Osteoblast (primary cell): Measurements from ENCODE around the gene CMTR1. TPM values are rescaled to one million over a fixed set of nuclear protein-coding genes. Genes with fewer than 3 reads are reported as not detected.
A peak's percentile ranks its signal among the peaks of the same experiment; 100 is the strongest.

Experiments used
- DNase-seq: peaks from one replicate; pipeline ENCODE4 v3.0.0; 2011; ENCODE audit warnings: low spot score, mixed read lengths; ENCODE audit not compliant: insufficient read length; ENCODE audit errors: missing footprints
- H2AFZ ChIP-seq: 2 replicates; pipeline ENCODE4 v1.6.0; 2011; ENCODE audit warnings: mild to moderate bottlenecking, low read length
- H3K27ac ChIP-seq: 2 replicates; pipeline ENCODE4 v1.5.1; 2011; ENCODE audit warnings: mild to moderate bottlenecking, low read depth, low read length, moderate library complexity
- H3K27me3 ChIP-seq: 2 replicates; pipeline ENCODE4 v1.6.0; 2012; ENCODE audit warnings: mild to moderate bottlenecking, control low read depth, inconsistent platforms, low read length, moderate library complexity; ENCODE audit not compliant: insufficient read depth
- H3K36me3 ChIP-seq: 2 replicates; pipeline ENCODE4 v1.5.1; 2011; ENCODE audit warnings: mild to moderate bottlenecking, low read length, control low read depth, moderate library complexity; ENCODE audit not compliant: insufficient read depth
- H3K4me1 ChIP-seq: 2 replicates; pipeline ENCODE4 v1.5.1; 2011; ENCODE audit warnings: mild to moderate bottlenecking, low read length, control low read depth, moderate library complexity; ENCODE audit not compliant: insufficient read depth
- H3K4me2 ChIP-seq: 2 replicates; pipeline ENCODE4 v1.6.0; 2011; ENCODE audit warnings: mild to moderate bottlenecking, low read length; ENCODE audit not compliant: insufficient read depth
- H3K4me3 ChIP-seq: fragments of 200-600 bp; sonication (generic); 3 replicates; pipeline ENCODE4 v1.5.1; 2012; ENCODE audit warnings: mild to moderate bottlenecking, low read length, inconsistent platforms; ENCODE audit not compliant: insufficient read depth
- H3K79me2 ChIP-seq: 2 replicates; pipeline ENCODE4 v1.6.0; 2012; ENCODE audit warnings: mild to moderate bottlenecking, low read length, control low read depth, inconsistent platforms; ENCODE audit not compliant: insufficient read depth
- H3K9me3 ChIP-seq: 2 replicates; pipeline ENCODE4 v1.5.1; 2011; ENCODE audit warnings: low read depth, low read length, control low read depth
- H4K20me1 ChIP-seq: 2 replicates; pipeline ENCODE4 v1.6.0; 2012; ENCODE audit warnings: mild to moderate bottlenecking, low read length, control low read depth; ENCODE audit not compliant: insufficient read depth
- CTCF ChIP-seq: IDR thresholded peaks from 2 replicates; pipeline ENCODE4 v1.5.1; 2011; ENCODE audit warnings: mild to moderate bottlenecking, low read depth, low read length, moderate library complexity; ENCODE audit errors: extremely low read depth
- total RNA-seq: library from RNA; depleted of rRNA; stranded (reverse); fragments of >200 nt; gene quantifications from 2 replicates; pipeline ENCODE4 v1.2.3, GENCODE V29; 2012

Gene CMTR1
- total RNA-seq, 1 donor, result 38.7 TPM

DNA sequence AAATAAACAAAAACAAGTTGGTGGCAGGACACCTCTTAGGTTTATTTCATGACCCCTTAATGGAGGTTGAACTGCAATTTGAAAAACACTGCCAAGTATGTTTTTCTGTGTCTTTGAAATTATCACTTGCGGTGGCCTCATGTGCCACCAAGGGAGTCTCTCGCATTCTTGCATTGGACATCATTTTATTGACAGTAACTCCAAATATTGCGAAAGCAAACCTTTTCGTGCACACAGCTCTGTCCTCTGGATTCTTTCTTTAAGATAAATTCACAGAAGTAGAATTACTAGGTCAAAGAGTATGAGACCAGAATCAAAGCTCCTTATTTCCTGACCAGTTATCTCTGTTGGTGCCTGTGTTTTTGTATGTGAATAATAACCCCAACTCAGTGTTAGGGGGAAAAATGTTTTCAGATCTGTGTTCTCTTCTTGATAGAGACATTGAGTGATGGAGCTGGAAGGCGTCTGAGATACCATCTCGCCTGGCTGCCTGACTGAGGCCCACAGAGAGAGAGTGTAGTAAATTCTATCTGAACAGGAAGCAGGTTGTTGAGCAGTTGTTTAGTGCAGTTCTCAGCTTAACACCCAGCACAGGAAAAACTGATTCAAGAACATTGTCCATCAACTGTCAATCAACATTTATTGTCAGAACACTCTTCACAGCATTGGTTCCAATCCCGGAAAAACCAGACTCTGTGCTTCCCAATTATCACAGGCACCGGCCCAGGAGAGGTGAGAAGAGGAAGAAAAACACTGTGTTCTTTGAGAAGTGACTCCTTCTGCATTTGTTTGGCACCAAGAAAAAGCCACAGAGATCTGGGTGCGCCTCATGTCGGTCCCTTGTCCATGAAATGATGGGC, 68.8 kb downstream of the CMTR1 start:
- no peak for TF ChIP-seq CTCF
- DNase-seq, result peak; percentile 48

DNA sequence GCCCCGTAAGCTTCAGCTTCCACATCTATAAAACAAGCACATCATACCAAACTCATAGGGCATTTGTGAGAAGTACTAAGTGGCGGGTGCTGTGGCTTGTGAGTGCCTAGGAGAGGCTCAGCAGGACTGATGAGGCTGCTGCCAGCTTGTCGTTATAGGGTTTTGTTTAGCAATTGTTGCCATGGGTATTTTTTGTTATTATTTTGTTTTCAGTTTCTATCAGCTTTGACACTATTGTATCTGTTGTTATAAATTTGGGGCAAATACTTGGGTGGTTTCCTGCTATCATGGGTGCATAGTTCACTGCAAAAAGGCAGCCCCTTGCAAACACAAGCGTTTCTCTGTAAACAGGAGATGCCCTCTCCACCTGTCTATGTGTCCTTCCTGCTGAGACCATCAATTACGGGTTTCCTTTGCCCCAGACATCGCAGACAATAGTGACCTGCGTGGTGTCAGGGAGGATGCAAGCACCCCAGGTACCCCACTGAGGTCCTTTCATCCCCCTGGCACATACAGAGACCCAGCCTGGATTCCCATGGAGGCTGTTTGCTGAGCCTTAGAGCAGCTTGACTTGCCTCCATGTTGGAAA, 69.8 kb downstream of the CMTR1 start:
- TF ChIP-seq CTCF, result no peak
- Histone ChIP-seq H3K27ac (no peak overlapping the region), H2AFZ (no peak overlapping the region), H3K36me3 (no peaks in the 10 kb centered on the region), H3K4me1 (peaks cover 3% of the 10 kb centered on the region), H3K27me3 (peaks cover 22% of the 10 kb centered on the region), H4K20me1 (no peaks in the 10 kb centered on the region), H3K4me3 (no peak overlapping the region), H3K9me3 (no peaks in the 10 kb centered on the region), H3K4me2 (no peak overlapping the region), H3K79me2 (peaks cover 6% of the 10 kb centered on the region)
- peak; percentile 56 for DNase-seq

More for the DNA sequence above, 68.8 kb downstream of the CMTR1 start:
- peaks cover 3% of the 10 kb centered on the region for H3K4me1 ChIP-seq
- no peaks in the 10 kb centered on the region for H4K20me1 ChIP-seq
- no peak overlapping the region for H3K27ac ChIP-seq
- H3K4me3 ChIP-seq, result no peak overlapping the region
- peaks cover 22% of the 10 kb centered on the region for H3K27me3 ChIP-seq
- H3K4me2 ChIP-seq, result no peak overlapping the region
- H3K36me3 ChIP-seq, result no peaks in the 10 kb centered on the region
- no peaks in the 10 kb centered on the region for H3K9me3 ChIP-seq
- peaks cover 6% of the 10 kb centered on the region for H3K79me2 ChIP-seq
- no peak overlapping the region for H2AFZ ChIP-seq

- Histone ChIP-seq H3K79me2 (peaks cover 4% of the 10 kb centered on the region), H3K4me3 (no peak overlapping the region), H3K27me3 (peaks cover 22% of the 10 kb centered on the region), H2AFZ (no peak overlapping the region), H3K27ac (no peak overlapping the region), H3K4me1 (peaks cover 3% of the 10 kb centered on the region), H3K36me3 (no peaks in the 10 kb centered on the region), H4K20me1 (no peaks in the 10 kb centered on the region), H3K4me2 (no peak overlapping the region), H3K9me3 (no peaks in the 10 kb centered on the region)
- peak; percentile 73 for DNase-seq
- TF ChIP-seq CTCF, result no peak
Observed at GRCh38 chr6:37503309-37503965, 70.4 kb downstream of the CMTR1 start.

- DNase-seq, result peak; percentile 26
- H3K4me3 ChIP-seq, result no peak overlapping the region
- no peaks in the 10 kb centered on the region for H3K9me3 ChIP-seq
- H2AFZ ChIP-seq, result no peak overlapping the region
- peaks cover 22% of the 10 kb centered on the region for H3K27me3 ChIP-seq
- H3K79me2 ChIP-seq, result peaks cover 2% of the 10 kb centered on the region
- TF ChIP-seq CTCF, result no peak
- H3K36me3 ChIP-seq, result no peaks in the 10 kb centered on the region
- H3K4me1 ChIP-seq, result peaks cover 1% of the 10 kb centered on the region
- no peaks in the 10 kb centered on the region for H4K20me1 ChIP-seq
- no peak overlapping the region for H3K27ac ChIP-seq
- H3K4me2 ChIP-seq, result no peak overlapping the region
Observed at GRCh38 chr6:37504024-37504423, 71.0 kb downstream of the CMTR1 start.
